Left lung (tissue), 10 donors: ENCODE data around the gene TMEM185A. TPM values are rescaled to one million over a fixed set of nuclear protein-coding genes. Genes with fewer than 3 reads are reported as not detected.
A peak's percentile ranks its signal among the peaks of the same experiment; 100 is the strongest.
"Not testable (repeated sequence)": the region's sequence is repeated elsewhere in the genome, so short reads cannot be mapped to it uniquely, and the experiment has no call there.

Source experiments
- ATAC-seq: fragments of 200-7000 bp; cut with Tn5 transposase; one replicate; pipeline ENCODE4 v1.9.1; 2020; ENCODE audit warnings: moderate library complexity
- DNase-seq, 4 donors: peaks; one replicate each; pipeline ENCODE4 v3.0.0-alpha.2; 2013 to 2020
- H3K27ac ChIP-seq, 2 donors: fragments of 200-600 bp; sonication (generic) in 1 of 2; one replicate each; pipeline versions ENCODE4 v1.5.0 to v1.8.0; 2020 to 2021
- H3K27me3 ChIP-seq, 2 donors: fragments of 200-600 bp; sonication (generic) in 1 of 2; one replicate each; pipeline versions ENCODE4 v1.5.0 to v1.8.0; 2020 to 2021
- H3K36me3 ChIP-seq, 2 donors: fragments of 200-600 bp; sonication (generic) in 1 of 2; one replicate each; pipeline versions ENCODE4 v1.5.0 to v1.8.0; 2020 to 2021
- H3K4me1 ChIP-seq, 2 donors: fragments of 200-600 bp; one replicate each; pipeline ENCODE4 v1.8.0; 2021
- H3K4me3 ChIP-seq, 2 donors: fragments of 200-600 bp; sonication (generic) in 1 of 2; one replicate each; pipeline versions ENCODE4 v1.5.0 to v1.8.0; 2020 to 2021; ENCODE audit warnings: mild to moderate bottlenecking in 1 of 2
- H3K9me3 ChIP-seq, 2 donors: fragments of 200-600 bp; sonication (generic) in 1 of 2; one replicate each; pipeline versions ENCODE4 v1.5.0 to v1.8.0; 2020 to 2021
- CTCF ChIP-seq, 2 donors: fragments of 200-600 bp; sonication (generic) in 1 of 2; IDR thresholded peaks; one replicate each; pipeline versions ENCODE4 v1.5.0 to v1.8.0; 2021; ENCODE audit warnings: antibody characterized with exemption in 2 of 2
- intact Hi-C, 2 donors: fragments of 100-400 bp; cut with DNase I; formaldehyde crosslinking; loops; one replicate each; pipeline versions ENCODE4 v1.11.2 to v1.14.2; 2022
- polyA plus RNA-seq, 6 donors: library from polyadenylated mRNA; unstranded; fragments of 120-200 nt; gene quantifications; one replicate each; pipeline ENCODE4 v1.2.1, GENCODE V29; 2013; ENCODE audit not compliant: insufficient read length in 6 of 6
- total RNA-seq, 2 donors: library from RNA; stranded (reverse); fragmentation: NEBNext Ultra II Directional; extraction: Animal tissue kit (Norgen Biotek cat#: 25700); gene quantifications; one replicate each; pipeline ENCODE4 v1.2.1, GENCODE V29; 2021
- donor health status: DM: no; HTN: yes; CAD: no.
- donor health status: DM: no; HTN: no; CAD: no.

Gene TMEM185A
- total and polyA plus RNA-seq, 8 donors = 20.0 to 41.6 (median 39.6) TPM

GRCh38 chrX:149630681-149631233 lies 835 bp downstream of the TMEM185A start:
- intact Hi-C loops = no loop called here
- TF ChIP-seq CTCF (IDR thresholded peaks at IDR 0.05) = no peak
- DNase-seq = peak in 2 of 4 donors; percentile 13 to 19
- H3K36me3 ChIP-seq = no peaks in the 10 kb centered on the region
- H3K27ac ChIP-seq = peak overlapping the region; percentile 26 to 61
- ATAC-seq = peak; percentile 60
- peaks cover 0 to 7% of the 10 kb centered on the region in 2 donors for H3K4me1 ChIP-seq
- H3K27me3 ChIP-seq = no peaks in the 10 kb centered on the region
- H3K4me3 ChIP-seq = peak overlapping the region; percentile 61 to 71
- H3K9me3 ChIP-seq = no peaks in the 10 kb centered on the region

- DNase-seq (no peak), ATAC-seq (no peak)
- H3K4me3 ChIP-seq = peak overlapping the region in 1 of 2 donors; percentile 71
- intact Hi-C loops = no loop called here
- no peaks in the 10 kb centered on the region for H3K36me3 ChIP-seq
- TF ChIP-seq CTCF (IDR thresholded peaks at IDR 0.05) = no peak
- H3K27me3 ChIP-seq = no peaks in the 10 kb centered on the region
- H3K27ac ChIP-seq = no peak overlapping the region
- no peaks in the 10 kb centered on the region for H3K9me3 ChIP-seq
- peaks cover 0 to 7% of the 10 kb centered on the region in 2 donors for H3K4me1 ChIP-seq
Measured at GRCh38 chrX:149629730-149630387, 1.7 kb downstream of the TMEM185A start.

GRCh38 chrX:149628768-149629167 lies 2.8 kb downstream of the TMEM185A start:
- H3K4me1 ChIP-seq = peaks cover 0 to 7% of the 10 kb centered on the region in 2 donors
- intact Hi-C loops = no loop called here
- H3K4me3 ChIP-seq = no peak overlapping the region
- H3K36me3 ChIP-seq = no peaks in the 10 kb centered on the region
- no peak for TF ChIP-seq CTCF (IDR thresholded peaks at IDR 0.05)
- ATAC-seq = no peak
- DNase-seq = no peak
- no peaks in the 10 kb centered on the region for H3K27me3 ChIP-seq
- H3K27ac ChIP-seq = no peak overlapping the region
- no peaks in the 10 kb centered on the region for H3K9me3 ChIP-seq

- H3K36me3 ChIP-seq = no peaks in the 10 kb centered on the region
- no peak overlapping the region for H3K4me3 ChIP-seq
- DNase-seq (no peak), ATAC-seq (no peak)
- intact Hi-C loops = no loop called here
- no peak for TF ChIP-seq CTCF (IDR thresholded peaks at IDR 0.05)
- no peaks in the 10 kb centered on the region for H3K9me3 ChIP-seq
- H3K4me1 ChIP-seq = peaks cover 0 to 7% of the 10 kb centered on the region in 2 donors
- H3K27me3 ChIP-seq = no peaks in the 10 kb centered on the region
- no peak overlapping the region for H3K27ac ChIP-seq
Measured at GRCh38 chrX:149628280-149628679, 3.3 kb downstream of the TMEM185A start.

GRCh38 chrX:149626829-149627228 lies 4.8 kb downstream of the TMEM185A start:
- H3K4me1 ChIP-seq, intact Hi-C loops, ATAC-seq, H3K27me3 ChIP-seq, DNase-seq, H3K9me3 ChIP-seq, H3K4me3 ChIP-seq, H3K36me3 ChIP-seq, H3K27ac ChIP-seq: not testable (repeated sequence)

GRCh38 chrX:149619662-149620061 lies 11.9 kb downstream of the TMEM185A start:
- H3K4me1 ChIP-seq, H3K9me3 ChIP-seq, intact Hi-C loops, H3K27me3 ChIP-seq, DNase-seq, H3K36me3 ChIP-seq, H3K27ac ChIP-seq, ATAC-seq, H3K4me3 ChIP-seq: not testable (repeated sequence)
